Endothelial cell of umbilical vein (primary cell): ENCODE results near the gene PABPN1. TPM values are rescaled to one million over a fixed set of nuclear protein-coding genes. Genes with fewer than 3 reads are reported as not detected.

Source experiments
- BruUV-seq: library from RNA; stranded (reverse); fragments of 400-500 nt; replicated peaks from 2 replicates; lab custom pipeline; 2021; lab: Mats Ljungman, UMichigan
- CTCF ChIA-PET: fragments of 300-600, 350-600 bp; sonication (Branson Sonifier 250); formaldehyde crosslinking; loops from one replicate; lab custom pipeline; 2021; ENCODE audit warnings: antibody characterized with exemption, inconsistent platforms; lab: Charles Lee
- POLR2A ChIA-PET: fragments of 300-600, 350-600 bp; sonication (Branson Sonifier 250); formaldehyde crosslinking; loops from one replicate; lab custom pipeline; 2021; ENCODE audit warnings: antibody characterized with exemption, inconsistent platforms; lab: Charles Lee
- DNase-seq: peaks from one replicate; pipeline ENCODE4 v3.0.0-alpha.2; 2011; ENCODE audit warnings: low read depth, low spot score
- FAIRE-seq: peaks from 2 replicates; lab custom pipeline; 2011; peaks lifted over from hg19 to GRCh38; lab: Jason Lieb, UNC
- H2AFZ ChIP-seq: 2 replicates; pipeline ENCODE4 v1.6.0; 2012; ENCODE audit warnings: low read depth, low read length, control low read depth, inconsistent platforms
- H3K27ac ChIP-seq: 2 replicates; pipeline ENCODE4 v1.5.1; 2011; ENCODE audit warnings: low read depth, mild to moderate bottlenecking, control low read depth, low read length, moderate library complexity; ENCODE audit not compliant: insufficient read depth
- H3K27me3 ChIP-seq, 2 experiments: 2 replicates each; pipeline versions ENCODE4 v1.6.0 to v1.6.1; 2011; ENCODE audit warnings: low read length in 2 of 2, mixed read lengths in 1 of 2; ENCODE audit not compliant: control insufficient read depth in 2 of 2, insufficient read depth in 2 of 2
- H3K36me3 ChIP-seq, 2 experiments: 2 replicates in 1 of 2; 3 replicates in 1 of 2; pipeline ENCODE4 v1.5.1; 2011; ENCODE audit warnings: low read length in 2 of 2, mild to moderate bottlenecking in 1 of 2, moderate library complexity in 1 of 2; ENCODE audit not compliant: control insufficient read depth in 2 of 2, insufficient read depth in 2 of 2; ENCODE audit errors: extremely low read depth in 1 of 2
- H3K4me1 ChIP-seq: 3 replicates; pipeline ENCODE4 v1.5.1; 2011; ENCODE audit warnings: mild to moderate bottlenecking, low read length; ENCODE audit not compliant: control insufficient read depth, insufficient read depth; ENCODE audit errors: extremely low read depth
- H3K4me2 ChIP-seq: 2 replicates; pipeline ENCODE4 v1.6.1; 2011; ENCODE audit warnings: low read length, control low read depth, mixed read lengths; ENCODE audit not compliant: insufficient read depth
- H3K4me3 ChIP-seq, 3 experiments: fragments of 200-600 bp in 1 of 3; sonication (generic), shearing (Covaris generic) in 1 of 3; replicated peaks in 1 of 3; 2 replicates each; pipeline ENCODE4 v1.5.1; 2011 to 2016; ENCODE audit warnings: control low read depth in 3 of 3, low read length in 3 of 3, mild to moderate bottlenecking in 2 of 3, inconsistent platforms in 1 of 3, low read depth in 1 of 3, moderate library complexity in 1 of 3; ENCODE audit not compliant: insufficient read depth in 1 of 3
- H3K79me2 ChIP-seq: 2 replicates; pipeline ENCODE4 v1.6.0; 2012; ENCODE audit warnings: low read length, inconsistent platforms; ENCODE audit not compliant: control insufficient read depth, insufficient read depth
- H3K9ac ChIP-seq: replicated peaks from 2 replicates; pipeline ENCODE3; 2011; ENCODE audit warnings: low read length, control low read depth; ENCODE audit not compliant: insufficient read depth; ENCODE audit errors: extremely low read depth
- H3K9me1 ChIP-seq: replicated peaks from 3 replicates; pipeline ENCODE4 v1.6.0; 2011; ENCODE audit warnings: mild to moderate bottlenecking, low read length; ENCODE audit not compliant: control insufficient read depth, insufficient read depth; ENCODE audit errors: extremely low read depth
- H3K9me3 ChIP-seq: replicated peaks from 2 replicates; pipeline ENCODE4 v1.5.1; 2012; ENCODE audit warnings: low read length, inconsistent platforms; ENCODE audit not compliant: control insufficient read depth, insufficient read depth
- H4K20me1 ChIP-seq: replicated peaks from 2 replicates; pipeline ENCODE3; 2011; ENCODE audit warnings: mild to moderate bottlenecking, low read length; ENCODE audit not compliant: control insufficient read depth, insufficient read depth; ENCODE audit errors: extremely low read depth
- CTCF ChIP-seq, 2 donors: IDR thresholded peaks; 1 replicate in 1 of 2; 2 replicates in 1 of 2; pipeline ENCODE4 v1.5.1; 2011; ENCODE audit warnings: low read length in 2 of 2, mild to moderate bottlenecking in 2 of 2, moderate library complexity in 2 of 2, control low read depth in 1 of 2, inconsistent platforms in 1 of 2, low read depth in 1 of 2; ENCODE audit not compliant: insufficient read depth in 1 of 2; ENCODE audit errors: extremely low read depth in 1 of 2
- EZH2 ChIP-seq: IDR thresholded peaks from 2 replicates; pipeline ENCODE4 v1.6.1; 2012; ENCODE audit warnings: borderline replicate concordance, low read depth, mild to moderate bottlenecking, moderate library complexity, low read length, inconsistent platforms; ENCODE audit not compliant: severe bottlenecking
- FOS ChIP-seq: IDR thresholded peaks from 2 replicates; pipeline ENCODE4 v1.6.1; 2011; ENCODE audit warnings: mild to moderate bottlenecking, low read length, moderate library complexity, borderline replicate concordance; ENCODE audit not compliant: insufficient read depth
- JUN ChIP-seq: IDR thresholded peaks from 2 replicates; pipeline ENCODE4 v1.6.1; 2011; ENCODE audit warnings: borderline replicate concordance, low read depth; ENCODE audit not compliant: insufficient read length, insufficient read depth
- MAX ChIP-seq: IDR thresholded peaks from 2 replicates; pipeline ENCODE4 v1.6.1; 2011; ENCODE audit not compliant: insufficient read depth, insufficient read length
- MYC ChIP-seq: IDR thresholded peaks from one replicate; pipeline ENCODE4 v1.6.1; 2011; ENCODE audit warnings: mild to moderate bottlenecking, low read depth, low read length
- POLR2A ChIP-seq: IDR thresholded peaks from 2 replicates; pipeline ENCODE4 v1.6.1; 2012; ENCODE audit warnings: low read depth, mild to moderate bottlenecking, control low read depth, low read length
- POLR2AphosphoS5 ChIP-seq: IDR thresholded peaks from 2 replicates; pipeline ENCODE4 v1.6.1; 2012; ENCODE audit warnings: low read depth, mild to moderate bottlenecking, control low read depth, low read length, moderate library complexity; ENCODE audit not compliant: insufficient read depth
- dilution Hi-C: fragments of 300-500 bp; cut with MboI; formaldehyde crosslinking; loops from one replicate; pipeline ENCODE4 v1.15.0; 2019; ENCODE audit warnings: low sequenced_read_pairs; ENCODE audit not compliant: extremely low pct_ligation_motif_present
- intact Hi-C: fragments of 100-400 bp; cut with micrococcal nuclease; formaldehyde crosslinking; loops from one replicate; pipeline ENCODE4 v1.10.0; 2022
- polyA plus RNA-seq, 4 experiments: library from polyadenylated mRNA; depleted of rRNA in 3 of 4; stranded (reverse) in 3 of 4; unstranded in 1 of 4; fragments of >200 nt; gene quantifications; 2 replicates each; pipeline versions ENCODE4 v1.2.1 to v1.2.3, GENCODE V29; 2011 to 2012; ENCODE audit warnings: missing spikeins in 1 of 4
- total RNA-seq: library from RNA; stranded (reverse); gene quantifications from 2 replicates; pipeline ENCODE4 v1.2.3, GENCODE V29; 2021

Gene PABPN1
- total and polyA plus RNA-seq, 2 donors (not counting 3 experiments of a cell fraction or from before 2014, with no cell fraction given): 231 TPM

GRCh38 chr14:23281247-23281646, 40.0 kb upstream of the PABPN1 start:
- FAIRE-seq (no peak), DNase-seq (no peak)
- Histone ChIP-seq H3K27ac (no peak overlapping the region), H3K79me2 (peaks cover 14% of the 10 kb centered on the region), H3K9me3 (no peaks in the 10 kb centered on the region), H3K36me3 (peaks cover 0 to 7% of the 10 kb centered on the region in 2 experiments), H3K4me3 (no peak overlapping the region), H3K9me1 (no peaks in the 10 kb centered on the region), H3K9ac (no peak overlapping the region), H2AFZ (no peak overlapping the region), H3K4me2 (no peak overlapping the region), H4K20me1 (no peaks in the 10 kb centered on the region), H3K4me1 (peaks cover 14% of the 10 kb centered on the region), H3K27me3 (no peaks in the 10 kb centered on the region)
- no TSS peak for BruUV-seq
- ChIA-PET POLR2A (no interaction called here), CTCF (interaction anchor here (0.6 to 1.6 kb wide), 2 partner anchors 13 to 161 kb away, joined by 3 to 4 read pairs; no protein-coding TSS in a partner anchor)
- dilution Hi-C loops (no loop called here), intact Hi-C loops (no loop called here)
- TF ChIP-seq JUN (no peak), MAX (no peak), CTCF (IDR thresholded peaks at IDR 0.05; ENCODE audit: extremely low read depth in 1 of 2, insufficient read depth in 1 of 2, low read depth in 1 of 2, low read length in 2 of 2) (no peak), FOS (no peak), EZH2 (no peak), MYC (no peak), POLR2AphosphoS5 (no peak), POLR2A (no peak)
